CD14-positive monocyte (primary cell): Measurements from ENCODE around the gene NUP54. TPM values are rescaled to one million over a fixed set of nuclear protein-coding genes. Genes with fewer than 3 reads are reported as not detected.

Experiments
- DNase-seq, 3 donors: peaks; one replicate each; pipeline ENCODE4 v3.0.0-alpha.2; 2011 to 2022
- H2AFZ ChIP-seq: 2 replicates; pipeline ENCODE4 v1.6.0; 2012; ENCODE audit warnings: mild to moderate bottlenecking, low read depth, low read length, inconsistent platforms; ENCODE audit not compliant: insufficient read depth, poor library complexity, severe bottlenecking
- H3K27ac ChIP-seq, 2 donors: 1 replicate in 1 of 2; 2 replicates in 1 of 2; pipeline ENCODE4 v1.5.1; 2012 to 2013; ENCODE audit warnings: low read length in 2 of 2, control low read depth in 1 of 2, inconsistent platforms in 1 of 2, low read depth in 1 of 2, mild to moderate bottlenecking in 1 of 2
- H3K27me3 ChIP-seq, 2 donors: one replicate each; pipeline versions ENCODE4 v1.6.0 to v1.6.1; 2011 to 2013; ENCODE audit warnings: low read length in 2 of 2; ENCODE audit not compliant: control insufficient read depth in 2 of 2, insufficient read depth in 2 of 2
- H3K36me3 ChIP-seq, 2 donors: replicated peaks in 1 of 2; 1 replicate in 1 of 2; 2 replicates in 1 of 2; pipeline versions ENCODE4 v1.5.1 to v1.6.1; 2012 to 2013; ENCODE audit warnings: low read length in 2 of 2, control low read depth in 1 of 2, inconsistent platforms in 1 of 2, mild to moderate bottlenecking in 1 of 2; ENCODE audit not compliant: insufficient read depth in 2 of 2, control insufficient read depth in 1 of 2
- H3K4me1 ChIP-seq, 2 donors: 1 replicate in 1 of 2; 2 replicates in 1 of 2; pipeline versions ENCODE4 v1.5.1 to v1.6.1; 2012 to 2013; ENCODE audit warnings: low read length in 2 of 2, control low read depth in 1 of 2, inconsistent platforms in 1 of 2, mild to moderate bottlenecking in 1 of 2, moderate library complexity in 1 of 2; ENCODE audit not compliant: insufficient read depth in 2 of 2, control insufficient read depth in 1 of 2
- H3K4me2 ChIP-seq: replicated peaks from 2 replicates; pipeline ENCODE3; 2012; ENCODE audit warnings: low read length, moderate library complexity, mild to moderate bottlenecking; ENCODE audit not compliant: poor library complexity, severe bottlenecking; ENCODE audit errors: extremely low read depth
- H3K4me3 ChIP-seq, 3 experiments: fragments of 200-600 bp in 1 of 3; sonication (generic) in 1 of 3; replicated peaks in 1 of 3; 1 replicate in 2 of 3; 2 replicates in 1 of 3; pipeline ENCODE4 v1.5.1; 2011 to 2013; ENCODE audit warnings: low read length in 3 of 3, mild to moderate bottlenecking in 3 of 3, control low read depth in 2 of 3, low read depth in 2 of 3, inconsistent platforms in 1 of 3, moderate library complexity in 1 of 3
- H3K79me2 ChIP-seq: 2 replicates; pipeline ENCODE4 v1.6.0; 2012; ENCODE audit warnings: mild to moderate bottlenecking, control low read depth, inconsistent platforms, low read length, moderate library complexity; ENCODE audit not compliant: insufficient read depth
- H3K9ac ChIP-seq: 2 replicates; pipeline ENCODE4 v1.6.0; 2017; ENCODE audit warnings: low read length, mild to moderate bottlenecking; ENCODE audit not compliant: insufficient read depth, poor library complexity, severe bottlenecking
- H3K9me3 ChIP-seq, 2 donors: replicated peaks in 1 of 2; 1 replicate in 1 of 2; 2 replicates in 1 of 2; pipeline versions ENCODE4 v1.5.1 to v1.6.1; 2012 to 2013; ENCODE audit warnings: low read length in 2 of 2, control low read depth in 1 of 2; ENCODE audit not compliant: control insufficient read depth in 1 of 2, insufficient read depth in 1 of 2
- H4K20me1 ChIP-seq: 2 replicates; pipeline ENCODE4 v1.6.0; 2012; ENCODE audit warnings: mild to moderate bottlenecking, low read length, control low read depth, moderate library complexity; ENCODE audit not compliant: insufficient read depth
- H3K27ac Mint-ChIP-seq, 7 donors: one replicate each; pipeline ENCODE4 v1.8.0; 2020; ENCODE audit warnings: mild to moderate bottlenecking in 7 of 7, mixed read lengths in 7 of 7, moderate library complexity in 6 of 7, inconsistent platforms in 2 of 7
- H3K27me3 Mint-ChIP-seq, 3 donors: one replicate each; pipeline ENCODE4 v1.8.0; 2021 to 2022; ENCODE audit warnings: low read depth in 3 of 3, mild to moderate bottlenecking in 3 of 3, mixed read lengths in 3 of 3, moderate library complexity in 3 of 3, inconsistent platforms in 1 of 3
- H3K36me3 Mint-ChIP-seq, 2 donors: one replicate each; pipeline ENCODE4 v1.8.0; 2020; ENCODE audit warnings: mixed read lengths in 2 of 2, inconsistent platforms in 1 of 2, mild to moderate bottlenecking in 1 of 2
- H3K4me1 Mint-ChIP-seq: one replicate; pipeline ENCODE4 v1.8.0; 2020; ENCODE audit warnings: mild to moderate bottlenecking, mixed read lengths
- H3K4me3 Mint-ChIP-seq, 2 donors: one replicate each; pipeline ENCODE4 v1.8.0; 2020; ENCODE audit warnings: mild to moderate bottlenecking in 2 of 2, mixed read lengths in 2 of 2, moderate library complexity in 1 of 2
- H3K9me3 Mint-ChIP-seq, 7 donors: one replicate each; pipeline ENCODE4 v1.8.0; 2020 to 2022; ENCODE audit warnings: mixed read lengths in 7 of 7, mild to moderate bottlenecking in 6 of 7, moderate library complexity in 6 of 7, inconsistent platforms in 2 of 7
- CTCF ChIP-seq: fragments of 200-600 bp; IDR thresholded peaks from one replicate; pipeline ENCODE4 v1.8.0; 2022; ENCODE audit warnings: antibody characterized with exemption, mild to moderate bottlenecking
- WGBS: methylation state at CpG from one replicate; pipeline ENCODE4 v1.1.5; 2013; ENCODE audit warnings: missing lambda C conversion rate; ENCODE audit not compliant: insufficient coverage; 5-methylcytosine and 5-hydroxymethylcytosine counted together
- intact Hi-C, 2 donors: fragments of 100-400 bp; cut with micrococcal nuclease; formaldehyde crosslinking; loops; one replicate each; pipeline versions ENCODE4 v1.15.0 to v1.15.1; 2023
- polyA plus RNA-seq, 3 donors: library from polyadenylated mRNA; depleted of rRNA in 1 of 3; unstranded in 2 of 3; stranded (reverse) in 1 of 3; fragments of 300-500 nt in 2 of 3; fragments of >200 nt in 1 of 3; fragmentation: Illumina TruSeq in 2 of 3; gene quantifications; 1 replicate in 2 of 3; 2 replicates in 1 of 3; pipeline ENCODE4 v1.2.3, GENCODE V29; 2012 to 2021

The NUP54 gene
- polyA plus RNA-seq, 3 donors = 15.0 to 25.0 (median 16.2) TPM

DNA sequence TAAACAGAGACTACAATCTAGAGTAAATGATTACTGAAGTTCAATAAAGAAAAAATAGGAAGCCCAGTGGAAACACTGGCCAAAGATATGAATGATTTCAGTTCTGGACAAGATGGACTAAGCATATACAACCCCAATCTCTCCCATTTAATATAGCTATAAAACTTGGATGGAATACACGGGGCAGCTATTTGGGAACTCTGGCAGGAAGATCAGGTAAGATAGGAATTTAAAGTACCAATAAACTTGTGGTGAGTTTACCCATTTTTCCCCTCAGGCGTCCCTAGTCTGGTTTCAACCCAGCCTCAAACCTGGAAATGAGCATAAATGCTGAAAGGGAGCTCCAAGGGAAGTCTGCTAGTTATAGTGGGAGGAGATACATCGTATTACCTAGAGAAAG lies 20.4 kb downstream of the NUP54 start:
- no peak for TF ChIP-seq CTCF
- H3K4me2 ChIP-seq = no peak overlapping the region
- peaks cover 0 to 4% (median 0%) of the 10 kb centered on the region in 7 donors for H3K9me3 Mint-ChIP-seq
- no peak overlapping the region for H3K4me3 ChIP-seq
- 100% methylated on average over 1 of the region's 3 CpGs for WGBS
- H2AFZ ChIP-seq = no peak overlapping the region
- peaks cover 62 to 73% of the 10 kb centered on the region in 2 donors for H3K36me3 Mint-ChIP-seq
- intact Hi-C loops = no loop called here
- DNase-seq = no peak
- H3K27ac ChIP-seq = no peak overlapping the region
- peaks cover 40 to 81% of the 10 kb centered on the region in 2 donors for H3K36me3 ChIP-seq
- H3K9ac ChIP-seq = no peak overlapping the region
- no peaks in the 10 kb centered on the region for H4K20me1 ChIP-seq
- no peaks in the 10 kb centered on the region for H3K9me3 ChIP-seq
- H3K27me3 ChIP-seq = no peaks in the 10 kb centered on the region
- H3K4me1 ChIP-seq = no peaks in the 10 kb centered on the region
- no peaks in the 10 kb centered on the region for H3K4me1 Mint-ChIP-seq
- H3K27ac Mint-ChIP-seq = no peak overlapping the region
- no peak overlapping the region for H3K4me3 Mint-ChIP-seq
- no peaks in the 10 kb centered on the region for H3K27me3 Mint-ChIP-seq
- no peaks in the 10 kb centered on the region for H3K79me2 ChIP-seq

- H3K27ac ChIP-seq = no peak overlapping the region
- TF ChIP-seq CTCF = no peak
- H3K4me2 ChIP-seq = no peak overlapping the region
- no peaks in the 10 kb centered on the region for H3K9me3 ChIP-seq
- no peak overlapping the region for H3K4me3 ChIP-seq
- H3K79me2 ChIP-seq = no peaks in the 10 kb centered on the region
- Mint-ChIP-seq H3K27ac (no peak overlapping the region), H3K4me3 (no peak overlapping the region), H3K4me1 (no peaks in the 10 kb centered on the region), H3K27me3 (no peaks in the 10 kb centered on the region), H3K9me3 (peaks cover 0 to 4% (median 0%) of the 10 kb centered on the region in 7 donors), H3K36me3 (peaks cover 63 to 78% of the 10 kb centered on the region in 2 donors)
- intact Hi-C loops = no loop called here
- DNase-seq = no peak
- no peak overlapping the region for H3K9ac ChIP-seq
- no peak overlapping the region for H2AFZ ChIP-seq
- H3K36me3 ChIP-seq = peaks cover 48 to 86% of the 10 kb centered on the region in 2 donors
- H4K20me1 ChIP-seq = no peaks in the 10 kb centered on the region
- H3K4me1 ChIP-seq = no peaks in the 10 kb centered on the region
- no peaks in the 10 kb centered on the region for H3K27me3 ChIP-seq
Measured at GRCh38 chr4:76125816-76126215, 22.4 kb downstream of the NUP54 start.
